ENCODE data around the gene SPAG4.

DNA sequence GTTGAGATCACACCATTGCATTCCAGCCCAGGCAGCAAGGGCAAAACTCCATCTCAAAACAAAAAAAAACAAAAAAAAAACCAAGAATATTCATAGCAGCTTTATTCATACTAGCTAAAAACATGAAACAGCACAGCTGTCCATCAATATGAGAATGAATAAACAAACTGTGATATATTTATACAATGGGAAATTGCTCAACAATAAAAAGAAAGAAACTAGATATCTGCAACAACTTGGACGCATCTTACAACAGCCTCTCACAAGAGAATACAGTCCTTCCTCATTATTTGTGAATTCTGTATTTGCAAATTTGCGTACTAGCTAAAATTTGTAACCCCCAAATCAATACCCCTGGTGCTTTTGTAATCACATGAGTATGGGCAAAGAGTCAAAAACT is 28.2 kb upstream of the SPAG4 start:
- no peak for TF ChIP-seq CTCF (conservative IDR thresholded peaks at IDR 0.05; ENCODE audit: low read depth in 2 of 2)
- no peak for TF ChIP-seq CREB1 (CRISPR knock-in tag; IDR thresholded peaks at IDR 0.05; ENCODE audit: low read depth)
- TF ChIP-seq, protein P1, sequence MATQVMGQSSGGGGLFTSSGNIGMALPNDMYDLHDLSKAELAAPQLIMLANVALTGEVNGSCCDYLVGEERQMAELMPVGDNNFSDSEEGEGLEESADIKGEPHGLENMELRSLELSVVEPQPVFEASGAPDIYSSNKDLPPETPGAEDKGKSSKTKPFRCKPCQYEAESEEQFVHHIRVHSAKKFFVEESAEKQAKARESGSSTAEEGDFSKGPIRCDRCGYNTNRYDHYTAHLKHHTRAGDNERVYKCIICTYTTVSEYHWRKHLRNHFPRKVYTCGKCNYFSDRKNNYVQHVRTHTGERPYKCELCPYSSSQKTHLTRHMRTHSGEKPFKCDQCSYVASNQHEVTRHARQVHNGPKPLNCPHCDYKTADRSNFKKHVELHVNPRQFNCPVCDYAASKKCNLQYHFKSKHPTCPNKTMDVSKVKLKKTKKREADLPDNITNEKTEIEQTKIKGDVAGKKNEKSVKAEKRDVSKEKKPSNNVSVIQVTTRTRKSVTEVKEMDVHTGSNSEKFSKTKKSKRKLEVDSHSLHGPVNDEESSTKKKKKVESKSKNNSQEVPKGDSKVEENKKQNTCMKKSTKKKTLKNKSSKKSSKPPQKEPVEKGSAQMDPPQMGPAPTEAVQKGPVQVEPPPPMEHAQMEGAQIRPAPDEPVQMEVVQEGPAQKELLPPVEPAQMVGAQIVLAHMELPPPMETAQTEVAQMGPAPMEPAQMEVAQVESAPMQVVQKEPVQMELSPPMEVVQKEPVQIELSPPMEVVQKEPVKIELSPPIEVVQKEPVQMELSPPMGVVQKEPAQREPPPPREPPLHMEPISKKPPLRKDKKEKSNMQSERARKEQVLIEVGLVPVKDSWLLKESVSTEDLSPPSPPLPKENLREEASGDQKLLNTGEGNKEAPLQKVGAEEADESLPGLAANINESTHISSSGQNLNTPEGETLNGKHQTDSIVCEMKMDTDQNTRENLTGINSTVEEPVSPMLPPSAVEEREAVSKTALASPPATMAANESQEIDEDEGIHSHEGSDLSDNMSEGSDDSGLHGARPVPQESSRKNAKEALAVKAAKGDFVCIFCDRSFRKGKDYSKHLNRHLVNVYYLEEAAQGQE (IDR thresholded peaks at IDR 0.05; ENCODE audit: unreplicated experiment), result no peak
- TF ChIP-seq ZNF114 (CRISPR knock-in tag; IDR thresholded peaks at IDR 0.05), result no peak
- TF ChIP-seq EZH2phosphoT487 (IDR thresholded peaks at IDR 0.05; ENCODE audit: unreplicated experiment), result no peak
- TF ChIP-seq POLR2AphosphoS5 (IDR thresholded peaks at IDR 0.05; ENCODE audit: low read depth), result no peak
